Osteocyte (in vitro differentiated cells): Measurements from ENCODE around the gene KCNC2. TPM values are rescaled to one million over a fixed set of nuclear protein-coding genes. Genes with fewer than 3 reads are reported as not detected.

Experiments used
- DNase-seq: peaks from one replicate; pipeline ENCODE4 v3.0.0; 2021; ENCODE audit warnings: mixed read lengths; ENCODE audit not compliant: unreplicated experiment; ENCODE audit errors: extremely low spot score
- H3K27ac Mint-ChIP-seq: one replicate; pipeline ENCODE4 v1.8.0; 2021; ENCODE audit warnings: mild to moderate bottlenecking, mixed read lengths; ENCODE audit not compliant: unreplicated experiment
- H3K27me3 Mint-ChIP-seq: one replicate; pipeline ENCODE4 v1.8.0; 2021; ENCODE audit warnings: mixed read lengths; ENCODE audit not compliant: unreplicated experiment
- H3K36me3 Mint-ChIP-seq: one replicate; pipeline ENCODE4 v1.8.0; 2021; ENCODE audit warnings: mixed read lengths; ENCODE audit not compliant: unreplicated experiment
- H3K4me1 Mint-ChIP-seq: one replicate; pipeline ENCODE4 v1.8.0; 2021; ENCODE audit warnings: mixed read lengths; ENCODE audit not compliant: unreplicated experiment
- H3K4me3 Mint-ChIP-seq: one replicate; pipeline ENCODE4 v1.8.0; 2021; ENCODE audit warnings: mild to moderate bottlenecking, moderate library complexity, mixed read lengths; ENCODE audit not compliant: unreplicated experiment
- H3K9me3 Mint-ChIP-seq: one replicate; pipeline ENCODE4 v1.8.0; 2021; ENCODE audit warnings: mixed read lengths; ENCODE audit not compliant: unreplicated experiment
- total RNA-seq: library from RNA; stranded (reverse); gene quantifications from 2 replicates; pipeline ENCODE4 v1.2.1, GENCODE V29; 2021
- TF ChIP-seq, protein P1 (sequence below): fragments of 200-600 bp; sonication (generic); IDR thresholded peaks from 2 replicates; pipeline ENCODE4 v1.5.0; 2021; ENCODE audit warnings: antibody characterized with exemption, mild to moderate bottlenecking, moderate library complexity

KCNC2 gene
- total RNA-seq, 1 donor from 2014 or later = not detected

- TF ChIP-seq, protein P1, sequence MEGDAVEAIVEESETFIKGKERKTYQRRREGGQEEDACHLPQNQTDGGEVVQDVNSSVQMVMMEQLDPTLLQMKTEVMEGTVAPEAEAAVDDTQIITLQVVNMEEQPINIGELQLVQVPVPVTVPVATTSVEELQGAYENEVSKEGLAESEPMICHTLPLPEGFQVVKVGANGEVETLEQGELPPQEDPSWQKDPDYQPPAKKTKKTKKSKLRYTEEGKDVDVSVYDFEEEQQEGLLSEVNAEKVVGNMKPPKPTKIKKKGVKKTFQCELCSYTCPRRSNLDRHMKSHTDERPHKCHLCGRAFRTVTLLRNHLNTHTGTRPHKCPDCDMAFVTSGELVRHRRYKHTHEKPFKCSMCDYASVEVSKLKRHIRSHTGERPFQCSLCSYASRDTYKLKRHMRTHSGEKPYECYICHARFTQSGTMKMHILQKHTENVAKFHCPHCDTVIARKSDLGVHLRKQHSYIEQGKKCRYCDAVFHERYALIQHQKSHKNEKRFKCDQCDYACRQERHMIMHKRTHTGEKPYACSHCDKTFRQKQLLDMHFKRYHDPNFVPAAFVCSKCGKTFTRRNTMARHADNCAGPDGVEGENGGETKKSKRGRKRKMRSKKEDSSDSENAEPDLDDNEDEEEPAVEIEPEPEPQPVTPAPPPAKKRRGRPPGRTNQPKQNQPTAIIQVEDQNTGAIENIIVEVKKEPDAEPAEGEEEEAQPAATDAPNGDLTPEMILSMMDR = no peak
- no peaks in the 10 kb centered on the region for H3K36me3 Mint-ChIP-seq
- no peak overlapping the region for H3K4me3 Mint-ChIP-seq
- no peaks in the 10 kb centered on the region for H3K9me3 Mint-ChIP-seq
- peaks cover 15% of the 10 kb centered on the region for H3K27me3 Mint-ChIP-seq
- no peaks in the 10 kb centered on the region for H3K4me1 Mint-ChIP-seq
- no peak for DNase-seq
- H3K27ac Mint-ChIP-seq = no peak overlapping the region
Measured at GRCh38 chr12:75155962-75156361, 53.7 kb downstream of the KCNC2 start.

DNA sequence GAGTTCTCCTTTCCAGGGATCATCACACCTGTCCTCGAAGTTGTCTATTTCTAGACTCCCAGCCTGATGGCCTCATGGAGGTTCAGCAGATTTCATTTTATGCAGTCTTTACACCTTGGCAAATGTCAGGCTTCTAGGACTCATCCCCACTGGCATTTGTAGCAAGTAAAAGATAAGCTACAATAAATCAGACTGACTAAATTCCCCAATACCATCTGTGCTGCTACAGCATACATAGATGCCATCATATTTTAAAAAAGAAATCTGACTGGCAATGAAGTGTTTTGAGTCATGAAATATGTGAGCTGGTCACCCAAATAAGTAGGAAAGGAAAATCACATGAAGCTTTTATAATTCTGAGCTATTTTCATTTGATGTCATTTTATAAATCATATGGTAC is 55.3 kb downstream of the KCNC2 start:
- H3K27me3 Mint-ChIP-seq = peaks cover 16% of the 10 kb centered on the region
- no peak overlapping the region for H3K27ac Mint-ChIP-seq
- H3K4me3 Mint-ChIP-seq = no peak overlapping the region
- H3K4me1 Mint-ChIP-seq = no peaks in the 10 kb centered on the region
- H3K9me3 Mint-ChIP-seq = no peaks in the 10 kb centered on the region
- DNase-seq = no peak
- no peaks in the 10 kb centered on the region for H3K36me3 Mint-ChIP-seq
- TF ChIP-seq, protein P1 = no peak

GRCh38 chr12:75139196-75139595 is 70.4 kb downstream of the KCNC2 start:
- TF ChIP-seq, protein P1 = no peak
- H3K36me3 Mint-ChIP-seq = no peaks in the 10 kb centered on the region
- H3K9me3 Mint-ChIP-seq = no peaks in the 10 kb centered on the region
- peaks cover 15% of the 10 kb centered on the region for H3K27me3 Mint-ChIP-seq
- no peak overlapping the region for H3K27ac Mint-ChIP-seq
- no peaks in the 10 kb centered on the region for H3K4me1 Mint-ChIP-seq
- H3K4me3 Mint-ChIP-seq = no peak overlapping the region
- no peak for DNase-seq

- Mint-ChIP-seq H3K4me3 (no peak overlapping the region), H3K4me1 (no peaks in the 10 kb centered on the region), H3K9me3 (no peaks in the 10 kb centered on the region), H3K27ac (no peak overlapping the region), H3K36me3 (no peaks in the 10 kb centered on the region), H3K27me3 (peaks cover 12% of the 10 kb centered on the region)
- DNase-seq = no peak
- TF ChIP-seq, protein P1 = no peak
Measured at GRCh38 chr12:75137896-75138295, 71.7 kb downstream of the KCNC2 start.

DNA sequence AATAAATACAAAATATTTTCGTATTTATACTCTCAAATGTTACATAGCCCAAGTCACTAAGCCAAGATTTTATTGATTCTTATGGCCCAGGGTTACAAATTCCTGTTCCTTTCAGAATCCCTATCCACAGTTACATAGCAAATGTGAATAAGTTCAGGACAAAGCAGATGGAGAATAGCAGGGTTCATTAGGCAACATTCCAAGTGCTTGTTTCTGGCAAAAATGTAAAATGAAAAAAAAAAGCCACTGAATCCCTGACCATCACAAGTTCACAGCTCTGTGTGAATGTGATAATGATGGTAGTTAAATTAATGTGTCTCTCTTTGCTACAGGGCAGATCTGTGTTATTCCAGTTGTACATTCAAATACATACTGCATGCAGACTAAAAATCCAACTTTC is 74.6 kb downstream of the KCNC2 start:
- no peaks in the 10 kb centered on the region for H3K4me1 Mint-ChIP-seq
- no peak overlapping the region for H3K4me3 Mint-ChIP-seq
- DNase-seq = no peak
- peaks cover 8% of the 10 kb centered on the region for H3K27me3 Mint-ChIP-seq
- no peaks in the 10 kb centered on the region for H3K36me3 Mint-ChIP-seq
- no peak overlapping the region for H3K27ac Mint-ChIP-seq
- TF ChIP-seq, protein P1 = no peak
- no peaks in the 10 kb centered on the region for H3K9me3 Mint-ChIP-seq
